Right kidney (tissue), 1 donor: ENCODE measurements around the gene KCNMB2.
A peak's percentile ranks its signal among the peaks of the same experiment; 100 is the strongest.
"Not testable (repeated sequence)": the region's sequence is repeated elsewhere in the genome, so short reads cannot be mapped to it uniquely, and the experiment has no call there.

Experiments used
- DNase-seq: peaks from one replicate; pipeline ENCODE4 v3.0.0-alpha.2; 2016

Gene KCNMB2

DNA sequence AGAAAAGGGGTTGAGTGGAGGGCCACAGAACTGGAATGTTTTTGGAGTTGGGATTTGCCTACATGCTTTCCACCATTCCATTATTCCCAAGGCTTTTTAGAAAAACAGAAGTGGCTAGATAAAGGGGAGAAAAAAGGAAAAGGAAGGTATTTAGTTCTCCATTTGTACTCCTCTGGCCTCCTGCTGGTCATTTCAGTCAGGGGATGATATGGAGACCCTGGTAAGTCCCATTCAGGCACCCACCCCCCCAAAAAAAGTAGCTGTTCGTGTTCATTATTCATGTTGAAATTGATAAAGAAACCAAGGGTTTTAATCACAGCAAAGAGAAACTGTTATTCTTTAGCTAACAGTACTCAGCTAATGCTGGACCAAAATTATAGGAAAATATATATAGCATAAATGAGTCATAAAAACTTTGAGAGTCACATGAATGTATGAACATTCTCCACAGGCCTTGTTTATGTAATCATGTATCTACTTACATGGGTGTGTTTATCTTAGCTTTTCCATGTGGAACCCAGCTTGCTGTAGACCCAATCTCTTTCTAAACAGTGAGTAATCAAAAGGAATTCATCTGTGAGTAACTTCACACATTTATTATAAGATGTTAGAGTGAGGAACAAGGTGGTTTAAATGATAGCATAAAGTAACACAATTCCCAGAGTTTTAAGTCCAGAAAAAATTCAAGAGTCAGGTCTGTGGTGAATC is 167.2 kb downstream of the KCNMB2 start:
- no peak for DNase-seq

DNA sequence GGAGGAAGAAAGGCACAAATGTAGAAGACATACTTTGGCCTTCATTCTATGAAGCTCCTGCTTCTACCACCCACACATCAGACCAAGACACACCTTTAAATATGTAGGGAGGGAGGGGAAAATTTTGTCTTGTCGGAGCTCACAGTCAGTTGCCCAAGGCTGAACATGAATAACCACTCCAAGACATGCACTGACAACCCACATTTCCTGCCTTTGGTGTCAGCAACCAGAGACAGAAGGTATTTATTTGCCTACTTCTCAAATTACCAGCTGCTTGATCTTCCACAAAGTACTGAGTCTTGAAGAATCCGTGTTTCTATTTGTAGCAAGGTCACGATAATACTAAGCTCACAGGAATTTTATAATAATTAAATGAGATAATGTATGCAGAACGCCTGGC is 169.7 kb downstream of the KCNMB2 start:
- DNase-seq: no peak

DNA sequence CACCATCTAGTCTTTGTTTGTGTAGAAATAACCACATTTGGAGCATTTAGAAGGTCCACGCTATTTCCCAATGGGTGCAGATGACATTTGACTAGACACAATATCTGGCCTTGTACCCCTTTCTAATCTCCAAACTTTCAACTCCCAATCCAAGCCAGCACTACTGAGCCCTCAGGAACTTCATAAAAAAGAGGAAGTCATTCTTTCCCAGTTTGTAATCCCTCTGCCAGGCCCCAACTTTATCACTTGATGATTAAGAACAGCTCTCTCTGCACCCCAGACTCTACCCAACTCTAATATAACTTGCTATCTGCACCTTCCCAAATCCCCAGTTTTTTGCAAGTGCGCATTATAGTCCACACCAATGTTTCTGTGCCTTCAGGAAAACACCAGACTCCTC is 170.2 kb downstream of the KCNMB2 start:
- DNase-seq: no peak

DNA sequence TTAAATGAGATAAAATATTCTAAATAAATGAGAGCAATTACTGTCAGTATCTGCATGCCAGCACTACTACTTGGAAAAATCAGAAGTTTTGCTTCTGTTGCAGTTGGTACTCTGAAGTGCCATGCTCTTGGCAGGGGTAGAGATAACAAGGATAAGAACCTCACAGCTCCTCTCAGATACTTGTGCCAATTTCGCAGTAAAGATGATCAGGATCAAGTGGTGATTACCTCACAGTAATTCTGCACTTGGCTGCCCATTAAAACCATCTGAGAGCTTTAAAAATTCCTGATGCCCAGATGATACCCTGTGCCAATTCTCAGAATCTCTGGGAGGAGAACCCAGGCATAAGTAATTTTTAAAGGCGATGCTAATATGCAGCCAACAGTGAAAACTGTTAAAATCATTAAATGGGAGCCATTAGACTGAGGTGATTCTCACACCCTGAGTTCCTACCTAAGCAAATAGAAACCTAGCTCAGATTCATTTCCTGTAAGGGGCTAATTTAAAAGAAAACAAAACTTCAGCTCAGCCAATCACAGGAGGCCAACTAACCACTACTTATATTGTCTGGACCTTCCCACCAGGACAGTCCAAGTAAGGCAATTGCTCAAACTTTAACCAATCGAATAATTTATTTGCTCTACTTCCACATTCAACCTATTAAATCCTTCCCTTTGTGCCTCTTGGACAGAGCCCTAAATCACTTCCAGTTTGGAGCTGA is 171.2 kb downstream of the KCNMB2 start:
- no peak for DNase-seq

DNA sequence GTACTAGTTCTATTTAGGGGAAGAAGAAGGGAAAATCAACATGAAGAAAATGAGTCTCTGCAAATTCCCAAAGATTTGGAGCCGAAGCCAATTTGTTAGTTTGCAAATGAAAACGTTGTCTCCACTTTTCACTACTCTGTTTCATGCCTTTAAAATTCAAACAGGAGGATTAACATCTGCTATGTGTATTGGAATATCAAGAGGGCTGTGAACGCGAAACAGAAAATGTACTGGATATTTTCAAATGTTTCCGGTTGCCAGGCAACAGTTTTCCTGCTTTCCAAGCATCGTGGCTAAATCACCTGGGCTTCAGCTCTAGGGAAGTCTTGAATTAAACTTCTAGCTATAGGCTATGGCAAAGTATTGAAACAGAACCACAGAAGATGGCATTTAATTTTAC is 172.8 kb downstream of the KCNMB2 start:
- DNase-seq: no peak

DNA sequence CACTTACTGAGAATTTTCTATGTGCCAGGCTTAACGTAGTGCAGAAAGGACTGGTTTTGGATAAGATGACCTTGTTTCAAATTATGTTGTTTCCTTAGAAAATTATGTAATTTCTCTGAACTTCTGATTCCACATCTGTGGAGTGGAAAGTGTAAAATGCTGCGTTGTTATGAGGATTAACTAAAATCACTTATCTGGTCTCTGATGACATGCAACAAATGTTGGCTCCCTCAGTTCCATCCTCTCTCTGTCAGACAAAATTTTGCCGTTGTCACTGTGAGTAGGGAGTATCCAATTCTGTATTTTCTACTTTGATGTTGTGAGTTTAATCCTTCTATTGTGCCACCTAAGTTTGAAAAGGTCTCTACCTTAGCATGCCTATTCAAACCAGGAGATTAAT is 175.5 kb downstream of the KCNMB2 start:
- no peak for DNase-seq

DNA sequence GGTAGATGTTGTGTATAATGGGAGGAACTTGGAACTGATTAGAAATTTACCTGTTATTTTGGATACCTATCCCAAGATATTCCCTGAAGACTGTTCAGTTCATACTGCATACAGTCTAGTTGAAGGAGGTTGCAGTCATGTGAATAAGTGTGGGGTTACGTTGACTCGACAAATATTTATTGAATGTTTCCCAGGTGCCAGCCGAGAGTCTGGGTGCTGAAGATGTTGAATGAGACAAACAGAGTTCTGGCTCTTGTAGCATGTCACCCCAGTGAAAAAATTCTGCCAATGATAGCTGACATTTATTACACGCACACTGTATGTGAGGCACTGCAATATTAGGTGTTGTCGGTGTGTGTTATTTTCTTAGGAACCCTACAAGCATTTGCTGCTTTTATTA is 176.0 kb downstream of the KCNMB2 start:
- DNase-seq: no peak

GRCh38 chr3:178714925-178715832 is 178.9 kb downstream of the KCNMB2 start:
- no peak for DNase-seq

GRCh38 chr3:178718995-178719635 is 182.9 kb downstream of the KCNMB2 start:
- DNase-seq: peak; percentile 16

GRCh38 chr3:178732824-178733223 is 196.6 kb downstream of the KCNMB2 start:
- DNase-seq: no peak

GRCh38 chr3:178735032-178735674 is 198.9 kb downstream of the KCNMB2 start:
- no peak for DNase-seq

GRCh38 chr3:178736300-178736699 is 200.1 kb downstream of the KCNMB2 start:
- no peak for DNase-seq

DNA sequence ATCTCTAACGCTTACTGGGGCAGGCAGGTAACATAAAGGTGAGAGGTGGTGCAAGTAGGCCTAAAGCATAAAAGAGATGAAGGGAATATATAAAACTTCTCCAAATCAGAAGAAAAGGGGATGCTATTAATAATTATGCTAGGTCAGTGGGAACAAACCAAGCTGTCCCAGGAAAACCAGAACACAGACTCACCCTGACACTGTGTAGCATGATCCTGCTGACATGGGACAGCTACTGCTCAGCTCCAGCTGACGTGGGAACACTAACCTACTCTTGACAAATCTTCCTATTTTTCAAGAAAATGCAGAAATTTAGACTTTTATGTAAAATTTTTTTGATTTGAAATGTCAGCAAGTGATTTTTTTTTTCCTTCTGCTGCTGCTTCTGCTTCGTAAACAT is 203.5 kb downstream of the KCNMB2 start:
- DNase-seq: no peak

DNA sequence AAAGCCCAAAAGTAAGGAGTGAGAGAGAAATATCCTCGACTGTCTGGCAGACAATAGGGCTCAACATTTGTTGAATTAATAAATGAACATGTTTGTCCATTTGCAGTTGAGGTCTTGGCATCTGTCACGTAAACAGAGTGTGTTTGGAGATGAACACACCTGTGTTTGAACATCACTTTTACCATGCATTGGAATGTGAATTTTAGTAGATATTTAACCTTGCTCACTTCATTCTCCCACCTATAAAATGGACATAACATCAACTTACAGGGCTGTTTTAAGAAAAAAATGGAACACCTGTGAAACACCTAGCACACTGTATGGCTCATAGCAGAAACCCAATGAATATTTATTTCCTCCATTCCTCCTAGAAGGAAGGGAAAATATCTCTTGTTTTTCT is 204.8 kb downstream of the KCNMB2 start:
- no peak for DNase-seq

- DNase-seq: no peak
Measured at GRCh38 chr3:178743297-178743696, 207.1 kb downstream of the KCNMB2 start.

DNA sequence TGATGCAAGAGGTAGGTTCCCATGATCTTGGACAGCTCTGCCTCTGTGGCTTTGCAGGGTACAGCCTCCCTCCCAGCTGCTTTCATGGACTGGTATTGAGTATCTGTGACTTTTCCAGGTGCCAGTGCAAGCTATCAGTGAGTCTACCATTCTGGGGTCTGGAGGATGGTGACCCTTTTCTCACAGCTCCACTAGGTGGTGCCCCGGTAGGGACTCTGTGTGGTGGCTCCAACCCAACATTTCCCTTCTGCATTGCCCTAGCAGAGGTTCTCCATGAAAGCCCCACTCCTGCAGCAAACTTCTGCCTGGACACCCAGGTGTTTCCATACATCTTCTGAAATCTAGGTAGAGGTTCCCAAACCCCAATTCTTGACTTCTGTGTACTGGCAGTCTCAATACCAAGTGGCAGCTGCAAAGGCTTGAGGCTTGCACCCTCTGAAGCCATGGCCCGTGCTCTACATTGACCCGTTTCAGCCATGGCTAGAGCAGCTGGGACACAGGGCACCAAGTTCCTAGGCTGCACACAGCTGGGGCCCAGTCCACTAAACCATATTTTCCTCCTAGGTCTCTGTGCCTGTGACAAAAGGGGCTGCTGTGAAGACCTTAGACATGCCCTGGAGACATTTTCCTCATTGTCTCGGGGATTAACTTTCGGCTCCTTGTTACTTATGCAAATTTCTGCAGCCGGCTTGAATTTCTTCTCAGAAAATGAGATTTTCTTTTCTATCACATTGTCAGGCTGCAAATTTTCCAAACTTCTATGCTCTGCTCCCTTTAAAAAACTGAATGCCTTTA is 209.8 kb downstream of the KCNMB2 start:
- not testable (repeated sequence) for DNase-seq

GRCh38 chr3:178748874-178749273 is 212.6 kb downstream of the KCNMB2 start:
- no peak for DNase-seq

GRCh38 chr3:178749471-178749870 is 213.2 kb downstream of the KCNMB2 start:
- DNase-seq: no peak

- DNase-seq: no peak
Measured at GRCh38 chr3:178750639-178751300, 214.5 kb downstream of the KCNMB2 start.

DNA sequence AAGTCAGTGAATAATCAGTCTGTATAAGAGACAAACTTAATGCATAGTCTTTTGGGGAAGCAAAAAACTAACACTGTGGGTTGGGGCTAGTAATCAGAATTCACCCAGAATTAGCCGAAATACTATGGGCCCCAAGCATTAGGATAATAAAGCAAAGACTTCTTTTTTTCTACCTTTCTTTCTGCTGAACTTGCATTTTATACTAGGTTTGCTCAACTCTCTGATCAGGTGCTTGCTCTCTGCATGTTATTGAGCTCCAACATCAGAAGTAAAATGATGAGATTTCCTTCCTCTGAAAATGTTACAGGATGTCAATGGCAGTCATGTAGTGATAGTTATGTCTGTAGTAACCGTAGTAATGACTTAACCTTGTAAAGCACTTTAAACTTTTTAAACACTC is 216.6 kb downstream of the KCNMB2 start:
- DNase-seq: no peak
